NT2/D1 (cell line): ENCODE results near the gene DIP2C.

Experiments
- SUZ12 ChIP-seq: IDR thresholded peaks from 2 replicates; pipeline ENCODE4 v1.6.1; 2011; ENCODE audit not compliant: insufficient read length, insufficient read depth; ENCODE audit errors: extremely low read depth
- ZNF274 ChIP-seq: IDR thresholded peaks from 2 replicates; pipeline ENCODE4 v1.6.1; 2011; ENCODE audit warnings: mild to moderate bottlenecking, low read depth, low read length

DNA sequence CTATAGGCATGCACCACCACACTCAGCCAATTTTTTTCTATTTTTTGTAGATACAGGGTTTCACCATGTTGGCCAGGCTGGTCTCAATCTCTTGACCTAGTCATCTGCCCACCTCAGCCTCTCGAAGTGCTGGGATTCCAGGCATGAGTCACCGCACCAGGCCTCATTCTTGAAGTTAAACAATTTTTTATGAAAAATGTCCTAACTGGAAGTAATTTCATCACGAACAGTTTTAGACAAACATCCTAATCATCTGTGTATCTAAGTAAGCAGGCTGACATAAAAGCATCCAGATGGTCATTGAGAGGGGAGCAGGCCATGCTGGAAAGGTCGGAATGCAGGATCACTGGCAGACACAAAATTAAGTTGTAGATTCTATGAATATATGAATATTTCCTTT, 285.1 kb downstream of the DIP2C start:
- no peak for TF ChIP-seq ZNF274
- TF ChIP-seq SUZ12 = no peak
